ENCODE measurements around the gene LRP1B. TPM values are rescaled to one million over a fixed set of nuclear protein-coding genes. Genes with fewer than 3 reads are reported as not detected.

LRP1B gene
- total and polyA plus RNA-seq, 2 of the 8 experiments (the other 6 are each of a cell fraction or from before 2014, with no cell fraction given), result 0.03 TPM; not detected in 1

GRCh38 chr2:141496810-141497209 lies 634.0 kb downstream of the LRP1B start (continued):
- TF ChIP-seq CHD7 (IDR thresholded peaks at IDR 0.05; ENCODE audit: insufficient replicate concordance, low read length) (no peak), KDM1A (IDR thresholded peaks at IDR 0.05; ENCODE audit: borderline replicate concordance, low read length) (no peak), EP300 (IDR thresholded peaks at IDR 0.05; ENCODE audit: borderline replicate concordance in 1 of 2, low read depth in 2 of 2, low read length in 2 of 2) (no peak), CHD2 (IDR thresholded peaks at IDR 0.05; ENCODE audit: low read length) (no peak), POLR2AphosphoS5 (IDR thresholded peaks at IDR 0.05; ENCODE audit: low read depth, low read length) (no peak), HDAC2 (IDR thresholded peaks at IDR 0.05; ENCODE audit: borderline replicate concordance in 1 of 2, low read depth in 2 of 2, low read length in 2 of 2) (no peak), CBX8 (IDR thresholded peaks at IDR 0.05; ENCODE audit: borderline replicate concordance, low read depth, low read length) (no peak), MAX (IDR thresholded peaks at IDR 0.05) (no peak), CEBPB (IDR thresholded peaks at IDR 0.05; ENCODE audit: low read depth, low read length) (no peak)

Measured in H1 (cell line).